Stimulated activated CD4-positive, alpha-beta T cell treated with anti-CD3 and anti-CD28 coated beads, Interleukin-15, amount 100 ng/mL, for 24 hours (primary cell): Measurements from ENCODE around the gene CFB.
"Not testable (repeated sequence)": the region's sequence is repeated elsewhere in the genome, so short reads cannot be mapped to it uniquely, and the experiment has no call there.

Source experiments
- DNase-seq: peaks from one replicate; pipeline ENCODE4 v3.0.0-alpha.2; 2020

CFB gene

DNA sequence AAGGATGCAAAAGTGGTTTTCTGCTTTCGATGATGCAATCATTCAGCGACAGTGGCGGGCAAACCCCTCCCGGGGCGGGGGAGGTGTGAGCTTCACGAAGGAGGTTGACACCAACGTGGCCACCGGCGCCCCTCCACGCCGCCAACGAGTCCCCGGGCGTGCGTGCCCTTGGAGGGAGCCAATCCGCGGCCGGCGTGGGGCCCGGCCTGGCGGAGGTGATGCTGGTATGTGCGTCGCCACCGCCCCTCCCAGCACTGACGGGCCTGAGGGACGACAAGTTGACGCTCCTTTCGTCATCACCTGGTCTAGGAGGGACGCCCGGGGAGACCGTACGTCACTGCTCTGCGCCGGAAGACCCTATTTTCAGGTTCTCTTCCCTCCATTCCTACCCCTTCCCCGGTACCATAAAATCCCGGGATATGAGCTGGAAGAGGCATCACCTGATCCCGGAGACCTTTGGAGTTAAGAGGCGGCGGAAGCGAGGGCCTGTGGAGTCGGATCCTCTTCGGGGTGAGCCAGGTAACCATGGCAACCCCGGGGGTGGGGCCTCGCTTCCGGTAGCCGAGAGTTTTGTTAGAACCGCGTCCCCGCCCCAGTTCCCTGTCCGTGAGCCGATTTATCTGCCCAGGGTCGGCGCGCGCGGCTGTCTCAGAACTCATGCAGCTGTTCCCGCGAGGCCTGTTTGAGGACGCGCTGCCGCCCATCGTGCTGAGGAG lies 26.3 kb downstream of the CFB start, which contains the start of gene DXO:
Gene DXO (minus strand): TSS at position 146 of the 716 bp plus-strand sequence. CDS start 463 bp downstream, outside the sequence.
- peak; percentile 98 for DNase-seq

DNA sequence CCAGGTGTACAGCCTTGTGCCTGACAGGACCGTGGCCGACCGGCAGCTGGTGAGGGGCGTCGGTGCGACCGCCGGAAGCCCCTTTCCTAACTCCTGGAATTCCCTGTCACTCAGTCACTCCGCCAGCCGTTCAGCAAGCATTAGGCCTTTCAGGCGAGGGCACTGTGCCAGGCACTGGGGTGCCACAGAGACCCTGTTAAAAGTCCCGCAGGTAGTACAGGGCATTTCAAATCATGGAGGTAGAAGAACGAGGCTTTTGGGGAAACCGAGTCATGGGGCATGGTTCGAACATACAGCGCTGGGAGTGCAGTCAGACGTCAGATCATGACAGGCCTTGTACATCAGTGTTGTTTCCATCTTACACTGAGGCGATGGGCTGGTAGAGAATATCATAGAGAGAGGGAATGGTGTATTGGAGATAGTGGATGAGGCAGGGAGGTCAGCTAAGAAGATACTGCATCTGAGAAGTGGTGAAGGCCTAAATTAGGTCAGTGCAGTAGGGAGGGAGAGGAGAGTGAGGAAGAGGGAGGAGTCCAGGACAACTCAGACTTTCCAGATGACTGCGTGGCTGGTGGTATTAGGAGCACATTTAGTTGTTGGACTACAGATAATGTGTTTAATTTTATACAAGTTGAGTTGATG lies 26.9 kb downstream of the CFB start:
- DNase-seq, result peak; percentile 30

DNA sequence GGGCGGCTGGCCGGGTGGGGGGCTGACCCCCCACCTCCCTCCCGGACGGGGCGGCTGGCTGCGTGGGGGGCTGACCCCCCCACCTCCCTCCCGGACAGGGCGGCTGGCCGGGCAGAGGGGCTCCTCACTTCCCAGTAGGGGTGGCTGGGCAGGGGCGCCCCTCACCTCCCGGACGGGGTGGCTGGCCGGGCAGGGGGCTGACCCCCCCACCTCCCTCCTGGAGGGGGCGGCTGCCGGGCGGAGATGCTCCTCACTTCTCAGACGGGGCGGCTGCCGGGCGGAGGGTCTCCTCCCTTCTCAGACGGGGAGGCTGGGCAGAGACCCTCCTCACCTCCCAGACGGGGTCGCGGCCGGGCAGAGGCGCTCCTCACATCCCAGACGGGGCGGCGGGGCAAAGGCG lies 30.2 kb downstream of the CFB start:
- not testable (repeated sequence) for DNase-seq

DNA sequence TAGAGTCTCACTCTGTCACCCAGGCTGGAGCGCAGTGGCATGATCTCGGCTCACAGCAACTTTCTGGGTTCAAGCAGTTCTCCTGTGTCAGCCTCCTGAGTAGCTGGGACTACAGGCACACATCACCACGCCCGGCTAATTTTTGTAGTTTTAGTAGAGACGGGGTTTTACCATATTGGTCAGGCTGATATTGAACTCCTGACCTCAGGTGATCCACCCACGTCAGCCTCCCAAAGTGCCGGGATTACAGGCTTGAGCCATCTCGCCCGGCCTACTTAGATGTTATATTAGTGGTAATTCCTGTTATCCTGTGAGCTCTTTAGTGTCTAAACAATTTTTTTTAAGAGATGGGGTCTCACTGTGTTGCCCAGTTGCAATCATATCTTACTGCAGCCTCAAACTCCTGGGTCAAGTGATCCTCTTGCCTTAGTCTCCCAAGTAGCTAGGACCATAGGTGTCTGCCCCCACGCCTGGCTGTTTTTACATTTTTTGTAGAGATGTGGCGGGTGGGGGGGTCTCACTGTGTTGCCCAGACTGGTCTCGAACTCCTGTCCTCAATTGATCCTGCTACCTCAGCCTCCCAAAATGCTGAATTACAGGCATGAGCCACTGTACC lies 32.0 kb downstream of the CFB start:
- DNase-seq, result no peak

DNA sequence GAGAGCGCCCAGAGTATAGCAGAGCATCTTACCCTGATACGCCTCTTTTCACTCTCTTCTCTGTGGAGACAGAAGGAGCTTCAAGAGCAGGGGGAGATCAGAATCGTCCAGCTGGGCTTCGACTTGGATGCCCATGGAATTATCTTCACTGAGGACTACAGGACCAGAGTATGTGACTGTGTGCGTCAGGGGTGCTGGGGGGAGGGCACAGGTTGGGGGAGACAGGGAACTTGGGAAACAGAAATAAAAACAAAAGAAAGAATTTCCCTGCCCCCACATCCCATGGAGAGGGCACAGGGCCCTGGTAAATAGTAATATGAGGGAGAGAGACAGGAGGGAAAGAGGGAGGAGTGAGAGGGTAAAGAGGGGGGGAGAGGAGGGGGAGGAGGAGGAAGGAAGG lies 32.9 kb downstream of the CFB start:
- DNase-seq, result no peak

DNA sequence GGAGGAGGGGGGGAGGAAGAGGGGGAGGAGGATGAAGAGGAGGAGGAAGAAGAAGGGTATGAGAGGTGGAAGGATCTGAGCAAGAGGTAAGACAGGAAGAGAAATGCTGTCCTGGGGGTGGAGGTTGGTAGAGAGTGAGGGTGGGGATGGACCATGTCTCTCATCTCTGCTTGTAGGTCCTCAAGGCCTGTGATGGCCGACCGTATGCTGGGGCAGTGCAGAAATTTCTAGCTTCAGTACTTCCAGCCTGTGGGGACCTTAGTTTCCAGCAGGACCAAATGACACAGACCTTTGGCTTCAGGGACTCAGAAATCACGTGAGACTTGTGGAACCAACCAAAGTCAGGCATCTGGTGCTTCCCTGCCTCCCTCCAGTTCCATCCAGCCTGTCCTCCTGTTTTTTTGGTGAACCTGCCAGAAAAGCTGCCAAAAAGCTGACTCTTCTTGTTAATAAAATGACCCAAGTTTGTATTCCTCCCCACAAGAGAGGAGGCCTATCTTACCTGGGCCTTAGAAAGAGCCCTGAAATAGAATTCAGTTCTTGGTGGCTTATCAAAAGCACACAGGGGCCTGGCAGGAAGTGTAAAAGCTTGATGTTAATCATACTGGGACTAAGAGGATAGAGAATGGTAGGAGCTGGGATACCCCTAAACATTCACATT lies 33.5 kb downstream of the CFB start:
- no peak for DNase-seq

DNA sequence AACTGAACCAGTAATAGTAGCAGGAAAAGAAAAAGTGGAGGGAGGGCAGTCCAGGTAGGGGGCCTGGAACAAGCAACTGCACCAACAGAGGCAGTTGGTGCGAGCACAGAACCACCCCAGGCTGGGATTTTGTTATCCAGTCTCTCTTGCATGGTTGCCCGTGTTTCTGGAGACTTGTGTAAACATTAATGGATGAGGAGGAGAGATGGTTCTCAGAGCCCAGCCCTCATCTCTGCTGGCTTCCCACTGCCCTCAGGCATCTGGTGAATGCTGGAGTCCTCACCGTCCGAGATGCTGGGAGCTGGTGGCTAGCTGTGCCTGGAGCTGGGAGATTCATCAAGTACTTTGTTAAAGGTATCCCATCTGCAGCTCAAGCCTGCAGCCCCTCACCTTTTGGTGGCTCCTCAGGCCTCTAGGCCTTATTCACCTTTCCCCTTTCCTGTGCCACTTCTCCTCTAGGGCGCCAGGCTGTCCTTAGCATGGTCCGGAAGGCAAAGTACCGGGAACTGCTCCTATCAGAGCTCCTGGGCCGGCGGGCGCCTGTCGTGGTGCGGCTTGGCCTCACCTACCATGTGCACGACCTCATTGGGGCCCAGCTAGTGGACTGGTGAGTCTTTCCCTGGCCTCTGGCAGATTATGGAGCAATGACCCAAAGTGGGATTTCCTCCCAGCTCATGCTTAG lies 34.4 kb downstream of the CFB start:
- not testable (repeated sequence) for DNase-seq

DNA sequence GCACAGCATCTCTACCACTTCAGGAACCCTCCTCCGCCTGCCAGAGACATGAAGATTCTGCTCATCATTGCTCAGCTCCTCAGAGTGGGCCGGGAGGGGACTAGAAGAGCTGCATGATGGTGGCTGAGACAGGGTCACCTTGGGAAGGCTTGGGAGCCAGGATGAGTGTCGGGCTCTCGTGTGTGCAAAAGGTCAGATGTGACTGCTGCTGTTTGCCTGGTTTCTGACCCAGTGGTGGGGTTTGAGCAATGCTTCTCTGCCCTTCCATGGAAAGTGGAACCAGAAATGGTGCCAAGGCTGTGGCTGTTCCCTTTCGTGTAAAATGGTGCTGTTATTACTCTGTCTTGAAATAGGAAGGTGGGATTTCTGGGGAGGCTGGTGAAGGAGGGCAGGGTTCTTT lies 35.1 kb downstream of the CFB start:
- DNase-seq, result not testable (repeated sequence)

DNA sequence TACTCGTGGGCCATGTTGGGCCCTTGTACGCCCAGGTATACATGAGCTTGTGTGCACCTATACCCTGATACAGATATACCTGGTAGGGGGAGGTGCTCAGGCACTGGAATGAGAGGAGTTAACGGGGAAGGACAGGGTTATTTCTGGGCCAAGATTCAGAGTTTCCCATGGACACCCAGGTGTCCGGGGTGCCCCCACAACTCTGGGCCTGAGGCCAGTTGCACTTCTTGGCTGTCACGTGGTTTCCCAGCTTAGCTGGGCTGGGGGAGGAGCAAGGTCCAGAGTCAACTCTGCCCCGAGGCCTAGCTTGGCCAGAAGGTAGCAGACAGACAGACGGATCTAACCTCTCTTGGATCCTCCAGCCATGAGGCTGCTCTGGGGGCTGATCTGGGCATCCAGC lies 35.8 kb downstream of the CFB start, which contains the start of gene C4A:
Gene C4A (plus strand): TSS at position 314 of the 400 bp plus-strand sequence. CDS start 51 bp downstream, at position 365.
- DNase-seq, result not testable (repeated sequence)

DNA sequence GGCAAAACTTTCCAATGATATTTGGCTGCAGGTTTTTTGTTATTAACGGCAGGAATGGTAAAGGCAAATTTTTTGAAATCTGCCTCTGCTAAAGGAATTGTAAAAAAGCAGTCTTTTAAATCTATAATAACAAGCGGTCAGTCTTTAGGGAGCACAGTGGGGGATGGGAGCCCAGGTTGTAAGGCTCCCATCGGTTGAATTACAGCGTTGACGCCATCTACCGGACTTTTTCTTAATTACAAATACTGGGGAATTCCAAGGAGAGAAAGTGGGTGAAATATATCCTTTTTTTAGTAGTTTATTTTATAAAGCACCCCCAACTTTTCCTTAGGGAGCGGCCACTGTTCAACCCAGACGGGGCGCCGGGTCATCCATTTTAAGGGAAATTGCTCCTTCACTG lies 43.5 kb downstream of the CFB start:
- DNase-seq, result not testable (repeated sequence)

DNA sequence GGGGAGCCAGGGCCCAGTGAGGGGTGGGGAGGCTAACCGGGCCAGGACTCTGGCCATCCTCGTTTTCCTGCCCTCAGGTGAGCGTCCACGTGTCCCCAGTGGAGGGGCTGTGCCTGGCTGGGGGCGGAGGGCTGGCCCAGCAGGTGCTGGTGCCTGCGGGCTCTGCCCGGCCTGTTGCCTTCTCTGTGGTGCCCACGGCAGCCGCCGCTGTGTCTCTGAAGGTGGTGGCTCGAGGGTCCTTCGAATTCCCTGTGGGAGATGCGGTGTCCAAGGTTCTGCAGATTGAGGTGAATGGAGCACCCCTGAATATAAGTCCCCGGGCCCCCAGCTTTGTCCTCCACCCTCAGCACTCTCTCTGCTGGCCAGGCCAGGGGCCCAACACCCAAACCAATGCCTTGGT lies 48.5 kb downstream of the CFB start:
- not testable (repeated sequence) for DNase-seq

DNA sequence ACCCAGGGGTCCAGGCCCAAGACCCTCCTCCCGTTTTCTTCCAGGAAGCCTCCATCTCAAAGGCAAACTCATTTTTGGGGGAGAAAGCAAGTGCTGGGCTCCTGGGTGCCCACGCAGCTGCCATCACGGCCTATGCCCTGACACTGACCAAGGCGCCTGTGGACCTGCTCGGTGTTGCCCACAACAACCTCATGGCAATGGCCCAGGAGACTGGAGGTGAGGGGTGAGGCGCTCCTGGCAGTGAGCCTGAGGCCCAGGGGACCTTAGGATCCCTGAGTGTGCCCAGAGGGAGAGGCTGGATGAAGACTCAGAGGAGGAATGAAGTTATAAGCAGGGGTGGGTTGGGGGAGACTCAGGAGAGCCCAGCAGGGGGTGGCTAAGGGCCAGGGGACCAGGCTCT lies 50.5 kb downstream of the CFB start:
- DNase-seq, result not testable (repeated sequence)
